OCI-LY3 (cell line): ENCODE results near the gene ILF2.

Experiments
- EZH2phosphoT487 ChIP-seq: fragments of 200-600 bp; shearing (Covaris generic); IDR thresholded peaks from 2 replicates; pipeline ENCODE4 v1.6.1; 2018; ENCODE audit warnings: antibody characterized with exemption, mixed run types, low read depth
- TF ChIP-seq, protein P1 (sequence below): fragments of 200-600, 300-600 bp; sonication (generic); IDR thresholded peaks from 2 replicates; pipeline ENCODE4 v1.5.1; 2014; ENCODE audit warnings: antibody characterized with exemption, low read length, low read depth

DNA sequence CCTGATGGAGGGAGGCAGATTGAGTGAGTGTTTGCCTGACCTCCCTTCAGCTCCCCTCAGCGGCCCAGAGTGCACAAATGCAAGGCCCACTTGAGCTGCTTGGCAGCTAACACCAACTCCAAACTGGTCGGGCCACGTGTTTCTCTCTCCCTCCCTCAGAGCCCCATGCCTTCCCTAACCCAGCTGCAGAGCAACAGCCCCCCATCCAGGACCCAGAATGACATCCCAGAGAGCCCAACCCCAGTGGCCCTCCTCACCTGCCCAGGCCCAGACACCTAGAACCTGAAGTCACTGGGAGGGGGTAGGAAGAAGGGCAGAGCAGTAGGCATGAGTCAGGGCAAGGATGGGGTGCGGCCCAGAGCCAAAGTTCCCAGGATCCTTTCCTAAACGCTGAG lies 53.9 kb downstream of the ILF2 start:
- TF ChIP-seq, protein P1, sequence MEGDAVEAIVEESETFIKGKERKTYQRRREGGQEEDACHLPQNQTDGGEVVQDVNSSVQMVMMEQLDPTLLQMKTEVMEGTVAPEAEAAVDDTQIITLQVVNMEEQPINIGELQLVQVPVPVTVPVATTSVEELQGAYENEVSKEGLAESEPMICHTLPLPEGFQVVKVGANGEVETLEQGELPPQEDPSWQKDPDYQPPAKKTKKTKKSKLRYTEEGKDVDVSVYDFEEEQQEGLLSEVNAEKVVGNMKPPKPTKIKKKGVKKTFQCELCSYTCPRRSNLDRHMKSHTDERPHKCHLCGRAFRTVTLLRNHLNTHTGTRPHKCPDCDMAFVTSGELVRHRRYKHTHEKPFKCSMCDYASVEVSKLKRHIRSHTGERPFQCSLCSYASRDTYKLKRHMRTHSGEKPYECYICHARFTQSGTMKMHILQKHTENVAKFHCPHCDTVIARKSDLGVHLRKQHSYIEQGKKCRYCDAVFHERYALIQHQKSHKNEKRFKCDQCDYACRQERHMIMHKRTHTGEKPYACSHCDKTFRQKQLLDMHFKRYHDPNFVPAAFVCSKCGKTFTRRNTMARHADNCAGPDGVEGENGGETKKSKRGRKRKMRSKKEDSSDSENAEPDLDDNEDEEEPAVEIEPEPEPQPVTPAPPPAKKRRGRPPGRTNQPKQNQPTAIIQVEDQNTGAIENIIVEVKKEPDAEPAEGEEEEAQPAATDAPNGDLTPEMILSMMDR = no peak
- TF ChIP-seq EZH2phosphoT487 = no peak
